K562 (cell line): ENCODE results near the gene RNF25. TPM values are rescaled to one million over a fixed set of nuclear protein-coding genes. Genes with fewer than 3 reads are reported as not detected.

Source experiments
- ATAC-seq: fragments of 200-7000 bp; cut with Tn5 transposase; 3 replicates; pipeline ENCODE4 v1.9.1; 2020; ENCODE audit warnings: moderate library complexity
- BruUV-seq: library from RNA; stranded (reverse); fragments of 400-500 nt; replicated peaks from 2 replicates; lab custom pipeline; 2021; lab: Mats Ljungman, UMichigan
- CTCF ChIA-PET: fragments of 300-600 bp; formaldehyde crosslinking; extraction: SDS; loops from one replicate; lab custom pipeline; 2021; ENCODE audit warnings: low intra/inter-chr PET ratio; lab: Yijun Ruan, JAX
- POLR2A ChIA-PET: fragments of 300-600, 350-650 bp; sonication (Branson Sonifier 250); formaldehyde crosslinking; extraction: SDS; loops from one replicate; lab custom pipeline; 2021; ENCODE audit warnings: antibody characterized with exemption, inconsistent platforms; lab: Yijun Ruan, JAX
- DNase-seq, 4 experiments: peaks; one replicate each; pipeline versions ENCODE4 v3.0.0 to v3.0.0-alpha.2; 2011 to 2018; ENCODE audit warnings: low spot score in 3 of 4, mixed read lengths in 3 of 4; ENCODE audit errors: extremely low read depth in 1 of 4
- FAIRE-seq: peaks from 2 replicates; lab custom pipeline; 2011; peaks lifted over from hg19 to GRCh38; lab: Jason Lieb, UNC
- H2AFZ ChIP-seq: 2 replicates; pipeline ENCODE4 v1.6.0; 2011; ENCODE audit warnings: low read depth, low read length, control low read depth, inconsistent platforms
- H3K27ac ChIP-seq: fragments of 200-600 bp; 3 replicates; pipeline ENCODE4 v1.8.0; 2011; ENCODE audit warnings: low read depth, mild to moderate bottlenecking, control low read depth, inconsistent platforms, low read length, moderate library complexity, mixed read lengths; ENCODE audit errors: extremely low read depth
- H3K27me3 ChIP-seq, 2 experiments: fragments of 300-600 bp in 1 of 2; 2 replicates in 1 of 2; 3 replicates in 1 of 2; pipeline versions ENCODE4 v1.6.0 to v1.8.0; 2011; ENCODE audit warnings: inconsistent platforms in 2 of 2, low read length in 2 of 2, mild to moderate bottlenecking in 1 of 2, mixed read lengths in 1 of 2, moderate library complexity in 1 of 2; ENCODE audit not compliant: control insufficient read depth in 2 of 2, insufficient read depth in 2 of 2
- H3K36me3 ChIP-seq: fragments of 300-600 bp; 3 replicates; pipeline ENCODE4 v1.8.0; 2011; ENCODE audit warnings: mild to moderate bottlenecking, low read length, inconsistent platforms; ENCODE audit not compliant: control insufficient read depth, insufficient read depth
- H3K4me1 ChIP-seq, 2 experiments: fragments of 200-600 bp in 1 of 2; replicated peaks in 1 of 2; 2 replicates in 1 of 2; 3 replicates in 1 of 2; pipeline versions ENCODE4 v1.5.1 to v1.8.0; 2011; ENCODE audit warnings: inconsistent platforms in 2 of 2, low read length in 2 of 2, mild to moderate bottlenecking in 1 of 2, mixed read lengths in 1 of 2, moderate library complexity in 1 of 2; ENCODE audit not compliant: control insufficient read depth in 2 of 2, insufficient read depth in 2 of 2
- H3K4me2 ChIP-seq: 2 replicates; pipeline ENCODE4 v1.6.1; 2011; ENCODE audit warnings: low read length, control low read depth, inconsistent platforms, mixed read lengths; ENCODE audit not compliant: insufficient read depth
- H3K4me3 ChIP-seq: fragments of 200-600 bp; sonication (generic), shearing (Covaris generic); 2 replicates; pipeline ENCODE4 v1.5.1; 2016; ENCODE audit warnings: control low read depth, inconsistent platforms
- H3K79me2 ChIP-seq: fragments of 200-600 bp; 3 replicates; pipeline ENCODE4 v1.8.0; 2011; ENCODE audit warnings: low read length, inconsistent platforms; ENCODE audit not compliant: control insufficient read depth, insufficient read depth
- H3K9ac ChIP-seq, 2 experiments: 2 replicates each; pipeline versions ENCODE4 v1.6.0 to v1.6.1; 2011; ENCODE audit warnings: low read depth in 2 of 2, low read length in 2 of 2, control low read depth in 1 of 2, inconsistent platforms in 1 of 2, mild to moderate bottlenecking in 1 of 2, mixed read lengths in 1 of 2; ENCODE audit not compliant: insufficient read depth in 1 of 2
- H3K9me1 ChIP-seq: one replicate; pipeline ENCODE4 v1.6.0; 2011; ENCODE audit warnings: inconsistent platforms, mild to moderate bottlenecking, low read length, moderate library complexity; ENCODE audit not compliant: control insufficient read depth, insufficient read depth
- H3K9me3 ChIP-seq: replicated peaks from 2 replicates; pipeline ENCODE4 v1.5.1; 2011; ENCODE audit warnings: low read depth, low read length, inconsistent platforms; ENCODE audit not compliant: control insufficient read depth, insufficient read depth
- H4K20me1 ChIP-seq: replicated peaks from 2 replicates; pipeline ENCODE4 v1.6.1; 2011; ENCODE audit warnings: low read length, inconsistent platforms, mixed read lengths; ENCODE audit not compliant: control insufficient read depth, insufficient read depth
- BMI1 ChIP-seq: fragments of 150-350 bp; IDR thresholded peaks from 2 replicates; pipeline ENCODE4 v1.6.1; 2014; ENCODE audit warnings: low read length
- KAT8 ChIP-seq: fragments of 450-650 bp; IDR thresholded peaks from 2 replicates; pipeline ENCODE4 v1.6.1; 2016; ENCODE audit warnings: low read depth, mild to moderate bottlenecking
- WGBS: fragments of 100-300 bp; shearing (Covaris generic); methylation state at CpG from one replicate; pipeline ENCODE4 v1.1.6; 2016; ENCODE audit warnings: low coverage, mixed read lengths; ENCODE audit not compliant: insufficient coverage; ENCODE audit errors: missing lambda C conversion rate; 5-methylcytosine and 5-hydroxymethylcytosine counted together
- in situ Hi-C: fragments of 300-500 bp; cut with MboI; formaldehyde crosslinking; loops from 4 replicates; pipeline ENCODE4 v1.15.0; 2018; ENCODE audit warnings: inconsistent platforms, mixed read lengths
- intact Hi-C: fragments of 100-400 bp; cut with micrococcal nuclease; formaldehyde crosslinking; loops from 2 replicates; pipeline ENCODE4 v1.14.2; 2022
- polyA plus RNA-seq, 8 experiments: library from polyadenylated mRNA; depleted of rRNA in 4 of 8; stranded (reverse) in 5 of 8; unstranded in 3 of 8; fragments of >200 nt; fragmentation: Nextera tagmentation in 2 of 8; fragmentation: Illumina TruSeq in 1 of 8; extraction: Ambion mirVana in 2 of 8; extraction: Trizol in 1 of 8; gene quantifications; 2 replicates each; pipeline versions ENCODE4 v1.2.1 to v1.2.3, GENCODE V29; 2011 to 2014; ENCODE audit warnings: inconsistent platforms in 1 of 8, missing spikeins in 1 of 8
- total RNA-seq, 7 experiments: library from RNA; depleted of rRNA in 6 of 7; stranded (reverse); fragments of >200 nt in 6 of 7; fragmentation: Illumina TruSeq in 2 of 7; extraction: Trizol in 2 of 7; gene quantifications; 2 replicates each; pipeline versions ENCODE4 v1.2.1 to v1.2.3, GENCODE V29; 2011 to 2021; ENCODE audit warnings: low replicate concordance in 1 of 7
- TF ChIP-seq, protein P1 (sequence below): sonication (generic); formaldehyde crosslinking; IDR thresholded peaks from 2 replicates; pipeline ENCODE4 v1.8.0; 2022; ENCODE audit warnings: missing genetic modification reagents, mild to moderate bottlenecking, borderline replicate concordance
- TF ChIP-seq, protein P2 (sequence below): sonication (generic); formaldehyde crosslinking; IDR thresholded peaks from 2 replicates; pipeline ENCODE4 v1.8.1; 2023; ENCODE audit warnings: mild to moderate bottlenecking, missing genetic modification reagents

Gene RNF25
- total and polyA plus RNA-seq, 9 of the 15 experiments (the other 6 are each of a cell fraction or from before 2014, with no cell fraction given): 2.3 to 49.8 (median 20.5) TPM

DNA sequence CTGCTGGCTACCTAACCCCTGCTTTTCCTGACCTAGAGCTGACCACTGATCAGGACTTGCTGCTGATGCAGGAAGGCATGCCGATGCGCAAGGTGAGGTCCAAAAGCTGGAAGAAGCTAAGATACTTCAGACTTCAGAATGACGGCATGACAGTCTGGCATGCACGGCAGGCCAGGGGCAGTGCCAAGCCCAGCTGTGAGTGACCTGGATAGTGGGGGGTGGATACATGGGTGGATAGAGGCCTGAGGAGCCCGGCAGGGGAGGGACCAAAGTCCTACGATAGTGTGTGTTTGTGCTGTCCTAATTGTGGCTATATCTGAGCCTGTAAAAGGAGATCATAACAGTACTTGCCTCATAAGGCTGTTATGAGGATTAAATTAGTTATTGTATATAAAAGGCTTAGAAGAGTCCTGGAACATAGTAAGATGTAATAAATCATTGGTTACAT is 55.9 kb downstream of the RNF25 start:
- ATAC-seq: no peak
- H3K79me2 ChIP-seq: no peaks in the 10 kb centered on the region
- in situ Hi-C loops: no loop called here
- DNase-seq: no peak
- no peak for FAIRE-seq
- H3K9ac ChIP-seq: no peak overlapping the region
- POLR2A ChIA-PET: interaction anchor here (0.7 kb wide), 1 partner anchor 332 kb away, joined by 3 read pairs; no protein-coding TSS in a partner anchor
- H2AFZ ChIP-seq: no peak overlapping the region
- no peaks in the 10 kb centered on the region for H3K36me3 ChIP-seq
- no peak overlapping the region for H3K4me2 ChIP-seq
- H3K4me1 ChIP-seq: no peaks in the 10 kb centered on the region
- H3K9me1 ChIP-seq: no peaks in the 10 kb centered on the region
- no TSS peak for BruUV-seq
- CTCF ChIA-PET: no interaction called here
- no peak overlapping the region for H3K27ac ChIP-seq
- H4K20me1 ChIP-seq: no peaks in the 10 kb centered on the region
- intact Hi-C loops: no loop called here
- peaks cover 8 to 10% of the 10 kb centered on the region in 2 experiments; a peak in 4 of 5 replicates for H3K27me3 ChIP-seq
- TF ChIP-seq, protein P1, sequence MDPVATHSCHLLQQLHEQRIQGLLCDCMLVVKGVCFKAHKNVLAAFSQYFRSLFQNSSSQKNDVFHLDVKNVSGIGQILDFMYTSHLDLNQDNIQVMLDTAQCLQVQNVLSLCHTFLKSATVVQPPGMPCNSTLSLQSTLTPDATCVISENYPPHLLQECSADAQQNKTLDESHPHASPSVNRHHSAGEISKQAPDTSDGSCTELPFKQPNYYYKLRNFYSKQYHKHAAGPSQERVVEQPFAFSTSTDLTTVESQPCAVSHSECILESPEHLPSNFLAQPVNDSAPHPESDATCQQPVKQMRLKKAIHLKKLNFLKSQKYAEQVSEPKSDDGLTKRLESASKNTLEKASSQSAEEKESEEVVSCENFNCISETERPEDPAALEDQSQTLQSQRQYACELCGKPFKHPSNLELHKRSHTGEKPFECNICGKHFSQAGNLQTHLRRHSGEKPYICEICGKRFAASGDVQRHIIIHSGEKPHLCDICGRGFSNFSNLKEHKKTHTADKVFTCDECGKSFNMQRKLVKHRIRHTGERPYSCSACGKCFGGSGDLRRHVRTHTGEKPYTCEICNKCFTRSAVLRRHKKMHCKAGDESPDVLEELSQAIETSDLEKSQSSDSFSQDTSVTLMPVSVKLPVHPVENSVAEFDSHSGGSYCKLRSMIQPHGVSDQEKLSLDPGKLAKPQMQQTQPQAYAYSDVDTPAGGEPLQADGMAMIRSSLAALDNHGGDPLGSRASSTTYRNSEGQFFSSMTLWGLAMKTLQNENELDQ (CRISPR knock-in tag): no peak
- no peak for TF ChIP-seq BMI1
- TF ChIP-seq, protein P2, sequence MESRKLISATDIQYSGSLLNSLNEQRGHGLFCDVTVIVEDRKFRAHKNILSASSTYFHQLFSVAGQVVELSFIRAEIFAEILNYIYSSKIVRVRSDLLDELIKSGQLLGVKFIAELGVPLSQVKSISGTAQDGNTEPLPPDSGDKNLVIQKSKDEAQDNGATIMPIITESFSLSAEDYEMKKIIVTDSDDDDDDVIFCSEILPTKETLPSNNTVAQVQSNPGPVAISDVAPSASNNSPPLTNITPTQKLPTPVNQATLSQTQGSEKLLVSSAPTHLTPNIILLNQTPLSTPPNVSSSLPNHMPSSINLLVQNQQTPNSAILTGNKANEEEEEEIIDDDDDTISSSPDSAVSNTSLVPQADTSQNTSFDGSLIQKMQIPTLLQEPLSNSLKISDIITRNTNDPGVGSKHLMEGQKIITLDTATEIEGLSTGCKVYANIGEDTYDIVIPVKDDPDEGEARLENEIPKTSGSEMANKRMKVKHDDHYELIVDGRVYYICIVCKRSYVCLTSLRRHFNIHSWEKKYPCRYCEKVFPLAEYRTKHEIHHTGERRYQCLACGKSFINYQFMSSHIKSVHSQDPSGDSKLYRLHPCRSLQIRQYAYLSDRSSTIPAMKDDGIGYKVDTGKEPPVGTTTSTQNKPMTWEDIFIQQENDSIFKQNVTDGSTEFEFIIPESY (CRISPR knock-in tag): no peak
- no peak for TF ChIP-seq KAT8
- WGBS: 33% methylated on average over 6 of the region's 6 CpGs
- H3K9me3 ChIP-seq: no peaks in the 10 kb centered on the region
- H3K4me3 ChIP-seq: no peak overlapping the region

Other genes starting within 250 kb of the RNF25 start
Only the 7 nearest of the 11 such genes appear.
- gene USP37, start 103.7 kb downstream of the RNF25 start, total RNA-seq (2014; rRNA removed): 5.7 and 8.5 TPM in 2 replicates
- gene USP37, start 103.7 kb downstream of the RNF25 start, total RNA-seq (2014; rRNA removed; fragmentation: Illumina TruSeq; extraction: Trizol): 14.2 and 16.5 TPM in 2 replicates
- 12.6 and 14.1 TPM in 2 replicates for gene USP37, start 103.7 kb downstream of the RNF25 start, total RNA-seq (2015; rRNA removed; fragmentation: Illumina TruSeq; extraction: Trizol)
- 12.8 and 15.0 TPM in 2 replicates for gene USP37, start 103.7 kb downstream of the RNF25 start, total RNA-seq (2021)
- 7.2 and 9.0 TPM in 2 replicates for gene USP37, start 103.7 kb downstream of the RNF25 start, polyA plus RNA-seq (2011; rRNA removed)
- 6.0 and 6.9 TPM in 2 replicates for gene USP37, start 103.7 kb downstream of the RNF25 start, polyA plus RNA-seq (2014; fragmentation: Illumina TruSeq; extraction: Trizol)
- 1 to 10 TPM; 2.0 to 2.8 TPM for gene USP37, start 103.7 kb downstream of the RNF25 start, polyA plus RNA-seq (2014; fragmentation: Nextera tagmentation; extraction: Ambion mirVana)
- gene USP37, start 103.7 kb downstream of the RNF25 start, polyA plus RNA-seq (2014; rRNA removed): 4.8 and 5.0 TPM in 2 replicates
- 40.9 and 48.3 TPM in 2 replicates for gene CNOT9, start 103.2 kb downstream of the RNF25 start, total RNA-seq (2014; rRNA removed)
- gene CNOT9, start 103.2 kb downstream of the RNF25 start, total RNA-seq (2014; rRNA removed; fragmentation: Illumina TruSeq; extraction: Trizol): 47.7 and 51.1 TPM in 2 replicates
- gene CNOT9, start 103.2 kb downstream of the RNF25 start, total RNA-seq (2015; rRNA removed; fragmentation: Illumina TruSeq; extraction: Trizol): 48.4 and 50.8 TPM in 2 replicates
- gene CNOT9, start 103.2 kb downstream of the RNF25 start, total RNA-seq (2021): 50.7 and 51.6 TPM in 2 replicates
- 68.1 and 82.6 TPM in 2 replicates for gene CNOT9, start 103.2 kb downstream of the RNF25 start, polyA plus RNA-seq (2011; rRNA removed)
- 43.3 and 46.7 TPM in 2 replicates for gene CNOT9, start 103.2 kb downstream of the RNF25 start, polyA plus RNA-seq (2014; fragmentation: Illumina TruSeq; extraction: Trizol)
- gene CNOT9, start 103.2 kb downstream of the RNF25 start, polyA plus RNA-seq (2014; fragmentation: Nextera tagmentation; extraction: Ambion mirVana): 10 to 100 TPM; 19.0 to 27.4 TPM
- gene CNOT9, start 103.2 kb downstream of the RNF25 start, polyA plus RNA-seq (2014; rRNA removed): 33.4 and 42.8 TPM in 2 replicates
- gene PLCD4, start 64.1 kb downstream of the RNF25 start, total RNA-seq (2014; rRNA removed): not detected in 2 replicates
- gene PLCD4, start 64.1 kb downstream of the RNF25 start, total RNA-seq (2014; rRNA removed; fragmentation: Illumina TruSeq; extraction: Trizol): not detected in 2 replicates
- not detected in 2 replicates for gene PLCD4, start 64.1 kb downstream of the RNF25 start, total RNA-seq (2015; rRNA removed; fragmentation: Illumina TruSeq; extraction: Trizol)
- gene PLCD4, start 64.1 kb downstream of the RNF25 start, total RNA-seq (2021): not detected in 2 replicates
- gene PLCD4, start 64.1 kb downstream of the RNF25 start, polyA plus RNA-seq (2011; rRNA removed): 0.01 TPM in 1 of 2 replicates, not detected in the other
- not detected in 2 replicates for gene PLCD4, start 64.1 kb downstream of the RNF25 start, polyA plus RNA-seq (2014; fragmentation: Illumina TruSeq; extraction: Trizol)
- under 1 TPM; 0.13 to 0.38 TPM for gene PLCD4, start 64.1 kb downstream of the RNF25 start, polyA plus RNA-seq (2014; fragmentation: Nextera tagmentation; extraction: Ambion mirVana)
- gene PLCD4, start 64.1 kb downstream of the RNF25 start, polyA plus RNA-seq (2014; rRNA removed): not detected in 2 replicates
- gene ZNF142, start 12.4 kb downstream of the RNF25 start, total RNA-seq (2014; rRNA removed): 8.1 and 13.8 TPM in 2 replicates
- 4.0 and 4.1 TPM in 2 replicates for gene ZNF142, start 12.4 kb downstream of the RNF25 start, total RNA-seq (2014; rRNA removed; fragmentation: Illumina TruSeq; extraction: Trizol)
- gene ZNF142, start 12.4 kb downstream of the RNF25 start, total RNA-seq (2015; rRNA removed; fragmentation: Illumina TruSeq; extraction: Trizol): 4.5 and 5.2 TPM in 2 replicates
- gene ZNF142, start 12.4 kb downstream of the RNF25 start, total RNA-seq (2021): 25.4 and 26.1 TPM in 2 replicates
- gene ZNF142, start 12.4 kb downstream of the RNF25 start, polyA plus RNA-seq (2011; rRNA removed): 2.4 and 4.2 TPM in 2 replicates
- 12.2 and 12.9 TPM in 2 replicates for gene ZNF142, start 12.4 kb downstream of the RNF25 start, polyA plus RNA-seq (2014; fragmentation: Illumina TruSeq; extraction: Trizol)
- 1 to 10 TPM in 1 of 2 experiments, under 1 TPM in 1; 0.50 to 1.3 TPM for gene ZNF142, start 12.4 kb downstream of the RNF25 start, polyA plus RNA-seq (2014; fragmentation: Nextera tagmentation; extraction: Ambion mirVana)
- gene ZNF142, start 12.4 kb downstream of the RNF25 start, polyA plus RNA-seq (2014; rRNA removed): 7.0 and 7.3 TPM in 2 replicates
- gene BCS1L, start 12.3 kb downstream of the RNF25 start, total RNA-seq (2014; rRNA removed): 41.1 and 43.6 TPM in 2 replicates
- gene BCS1L, start 12.3 kb downstream of the RNF25 start, total RNA-seq (2014; rRNA removed; fragmentation: Illumina TruSeq; extraction: Trizol): 33.9 and 37.6 TPM in 2 replicates
- gene BCS1L, start 12.3 kb downstream of the RNF25 start, total RNA-seq (2015; rRNA removed; fragmentation: Illumina TruSeq; extraction: Trizol): 43.8 and 46.9 TPM in 2 replicates
- gene BCS1L, start 12.3 kb downstream of the RNF25 start, total RNA-seq (2021): 52.6 and 56.7 TPM in 2 replicates
- 55.1 and 56.7 TPM in 2 replicates for gene BCS1L, start 12.3 kb downstream of the RNF25 start, polyA plus RNA-seq (2011; rRNA removed)
- 48.0 and 61.3 TPM in 2 replicates for gene BCS1L, start 12.3 kb downstream of the RNF25 start, polyA plus RNA-seq (2014; fragmentation: Illumina TruSeq; extraction: Trizol)
- gene BCS1L, start 12.3 kb downstream of the RNF25 start, polyA plus RNA-seq (2014; fragmentation: Nextera tagmentation; extraction: Ambion mirVana): 100 to 1,000 TPM in 1 of 2 experiments, 10 to 100 TPM in 1; 83.2 to 103 TPM
- 64.8 and 72.7 TPM in 2 replicates for gene BCS1L, start 12.3 kb downstream of the RNF25 start, polyA plus RNA-seq (2014; rRNA removed)
- gene STK36, start 84 bp upstream of the RNF25 start, total RNA-seq (2014; rRNA removed): 3.8 and 5.2 TPM in 2 replicates
- gene STK36, start 84 bp upstream of the RNF25 start, total RNA-seq (2014; rRNA removed; fragmentation: Illumina TruSeq; extraction: Trizol): 4.1 and 6.3 TPM in 2 replicates
- 4.1 and 4.5 TPM in 2 replicates for gene STK36, start 84 bp upstream of the RNF25 start, total RNA-seq (2015; rRNA removed; fragmentation: Illumina TruSeq; extraction: Trizol)
- gene STK36, start 84 bp upstream of the RNF25 start, total RNA-seq (2021): 9.3 and 9.6 TPM in 2 replicates
- gene STK36, start 84 bp upstream of the RNF25 start, polyA plus RNA-seq (2011; rRNA removed): 12.4 and 22.4 TPM in 2 replicates
- gene STK36, start 84 bp upstream of the RNF25 start, polyA plus RNA-seq (2014; fragmentation: Illumina TruSeq; extraction: Trizol): 6.5 and 9.6 TPM in 2 replicates
- gene STK36, start 84 bp upstream of the RNF25 start, polyA plus RNA-seq (2014; fragmentation: Nextera tagmentation; extraction: Ambion mirVana): 1 to 10 TPM; 3.5 to 6.7 TPM
- 9.7 and 10.3 TPM in 2 replicates for gene STK36, start 84 bp upstream of the RNF25 start, polyA plus RNA-seq (2014; rRNA removed)
- 12.6 and 26.0 TPM in 2 replicates for gene TTLL4, start 38.8 kb upstream of the RNF25 start, total RNA-seq (2014; rRNA removed)
- gene TTLL4, start 38.8 kb upstream of the RNF25 start, total RNA-seq (2014; rRNA removed; fragmentation: Illumina TruSeq; extraction: Trizol): 19.6 and 21.5 TPM in 2 replicates
- gene TTLL4, start 38.8 kb upstream of the RNF25 start, total RNA-seq (2015; rRNA removed; fragmentation: Illumina TruSeq; extraction: Trizol): 19.9 and 20.2 TPM in 2 replicates
- 46.3 and 53.2 TPM in 2 replicates for gene TTLL4, start 38.8 kb upstream of the RNF25 start, total RNA-seq (2021)
- gene TTLL4, start 38.8 kb upstream of the RNF25 start, polyA plus RNA-seq (2011; rRNA removed): 41.4 and 49.7 TPM in 2 replicates
- 56.8 and 67.5 TPM in 2 replicates for gene TTLL4, start 38.8 kb upstream of the RNF25 start, polyA plus RNA-seq (2014; fragmentation: Illumina TruSeq; extraction: Trizol)
- gene TTLL4, start 38.8 kb upstream of the RNF25 start, polyA plus RNA-seq (2014; fragmentation: Nextera tagmentation; extraction: Ambion mirVana): 10 to 100 TPM; 20.3 to 30.8 TPM
- 24.5 and 35.3 TPM in 2 replicates for gene TTLL4, start 38.8 kb upstream of the RNF25 start, polyA plus RNA-seq (2014; rRNA removed)